IPS-NIHi7 (cell line): ENCODE results near the gene ARHGAP11A.

Source experiments
- DNase-seq: peaks from one replicate; pipeline ENCODE4 v3.0.0; 2012; ENCODE audit warnings: mixed read lengths; ENCODE audit errors: extremely low spot score

ARHGAP11A gene

DNA sequence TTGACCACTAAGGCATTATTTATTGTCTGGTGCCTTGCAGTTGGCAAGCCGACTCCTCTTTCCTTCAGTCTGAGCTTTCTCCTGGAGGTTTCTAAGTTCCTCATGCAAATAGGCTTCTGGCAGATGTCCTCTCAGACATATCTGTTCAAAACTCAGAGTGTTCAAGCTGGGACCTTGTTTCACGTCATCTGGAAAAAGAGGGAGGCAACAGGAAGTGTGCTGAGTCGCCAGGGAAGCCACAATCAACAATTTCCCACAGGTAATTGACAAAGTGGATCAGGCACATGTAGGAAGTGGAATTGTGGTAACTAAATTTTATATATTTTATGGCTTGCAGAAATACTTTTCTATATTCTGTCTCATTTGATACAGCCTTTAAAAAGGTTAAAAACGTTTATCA, 40.8 kb downstream of the ARHGAP11A start:
- DNase-seq: no peak

DNA sequence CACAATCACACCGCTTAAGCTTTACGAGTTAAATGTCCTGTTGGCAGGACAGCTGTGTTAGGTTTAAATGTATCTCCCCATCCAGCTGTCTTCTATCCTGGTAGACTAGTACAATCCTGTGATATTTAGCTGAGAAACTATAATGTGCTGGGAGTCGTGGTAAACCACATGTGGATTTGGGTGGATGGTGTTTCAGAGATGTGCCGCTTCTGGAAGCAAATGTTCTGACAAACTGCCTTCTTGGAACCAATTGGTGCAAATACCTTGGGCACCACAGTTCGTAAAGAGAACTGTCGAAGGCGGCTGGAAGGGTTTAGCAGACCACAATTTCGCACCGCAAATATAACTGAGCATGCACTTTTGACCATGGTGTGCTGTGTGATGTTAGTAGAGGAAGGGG, 41.2 kb downstream of the ARHGAP11A start:
- no peak for DNase-seq

DNA sequence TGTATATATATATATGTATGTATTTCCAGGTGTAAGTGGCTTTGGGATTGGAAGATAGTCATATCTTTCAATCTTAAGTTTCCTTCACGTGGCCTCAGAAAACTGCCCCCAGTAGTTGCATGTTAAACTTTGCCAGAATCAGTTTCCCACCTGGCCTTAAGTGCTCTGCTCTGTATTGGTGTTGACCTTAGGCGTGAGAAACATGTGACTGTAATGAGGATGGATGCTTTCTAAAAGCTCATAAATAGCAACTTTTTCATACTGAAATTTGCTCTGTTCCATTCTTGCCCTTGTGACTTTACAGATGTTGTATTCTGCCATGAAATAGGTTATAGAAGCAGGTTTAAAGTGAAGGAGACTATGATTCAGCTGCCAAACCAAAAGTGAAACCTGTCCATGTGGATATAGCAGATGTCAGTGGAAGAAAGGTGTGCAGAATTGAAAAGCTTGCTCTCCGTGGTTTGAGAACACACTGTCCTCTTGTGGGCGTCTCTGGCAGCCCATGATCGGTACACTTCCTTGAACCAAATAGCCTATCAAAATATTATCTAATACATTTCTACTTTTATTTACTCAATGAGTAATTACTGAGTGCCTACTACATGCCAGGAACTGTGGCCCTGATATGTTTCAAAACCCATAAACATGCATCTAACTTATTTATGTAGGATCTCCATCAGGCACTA, 42.0 kb downstream of the ARHGAP11A start:
- DNase-seq: no peak

- no peak for DNase-seq
Observed at GRCh38 chr15:32657941-32658340, 42.6 kb downstream of the ARHGAP11A start.

DNA sequence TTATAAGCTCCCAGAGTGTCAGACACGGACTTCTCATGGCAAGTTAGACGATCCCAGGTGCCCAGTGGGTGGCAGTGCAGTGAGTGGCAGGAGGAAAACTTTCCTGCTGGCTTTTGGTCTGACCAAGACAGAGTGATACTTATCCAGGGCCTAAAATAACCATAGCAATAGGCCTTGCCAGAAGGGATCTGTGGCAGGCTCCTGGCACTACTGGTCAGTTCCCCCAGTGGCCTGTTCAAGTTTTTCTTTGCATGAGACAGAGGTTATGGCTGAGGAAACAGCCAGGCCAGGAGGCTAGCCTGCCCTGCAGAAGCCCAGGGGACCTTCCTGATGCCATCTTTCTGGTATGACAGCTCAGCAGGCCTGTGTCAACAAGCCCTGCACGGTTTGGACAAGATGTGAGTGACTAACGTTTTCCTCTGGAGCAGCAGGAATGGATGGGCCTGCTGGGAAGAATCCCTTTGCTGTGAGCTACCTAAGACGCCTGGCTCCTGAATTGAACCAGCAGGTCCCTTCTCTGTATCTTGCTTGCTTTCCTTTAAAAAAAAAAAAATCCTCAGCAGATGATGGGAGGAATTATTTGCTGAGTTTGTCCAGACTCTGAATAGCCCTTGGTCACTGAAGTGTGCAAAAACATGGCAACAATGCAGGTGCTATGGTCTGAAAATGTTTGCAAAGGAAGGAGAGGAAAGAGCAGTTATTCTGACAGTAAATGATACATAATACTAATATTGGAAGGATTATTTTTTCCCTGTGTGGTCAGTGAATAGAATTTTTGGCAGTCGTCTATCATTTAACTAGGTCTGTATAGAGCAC, 44.2 kb downstream of the ARHGAP11A start:
- DNase-seq: no peak

DNA sequence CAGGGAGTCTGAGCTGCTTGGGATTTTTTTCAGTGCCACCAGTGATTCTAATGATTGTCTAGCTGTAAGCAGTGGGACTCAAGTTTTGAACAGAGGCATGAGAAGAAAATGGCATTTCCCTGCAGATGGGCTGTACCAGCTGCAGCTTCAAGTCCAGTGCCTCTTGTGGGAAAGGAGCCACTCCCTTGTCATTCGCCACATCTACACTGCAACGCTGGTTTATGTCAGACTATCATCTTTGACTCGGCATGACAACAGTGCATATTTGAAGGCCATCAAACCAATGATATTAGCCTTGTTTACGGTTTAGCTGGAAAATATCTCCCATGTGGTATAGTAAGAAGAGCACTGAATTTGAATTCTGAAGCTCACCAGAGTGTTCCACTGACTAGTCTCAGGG, 48.4 kb downstream of the ARHGAP11A start:
- DNase-seq: no peak

DNA sequence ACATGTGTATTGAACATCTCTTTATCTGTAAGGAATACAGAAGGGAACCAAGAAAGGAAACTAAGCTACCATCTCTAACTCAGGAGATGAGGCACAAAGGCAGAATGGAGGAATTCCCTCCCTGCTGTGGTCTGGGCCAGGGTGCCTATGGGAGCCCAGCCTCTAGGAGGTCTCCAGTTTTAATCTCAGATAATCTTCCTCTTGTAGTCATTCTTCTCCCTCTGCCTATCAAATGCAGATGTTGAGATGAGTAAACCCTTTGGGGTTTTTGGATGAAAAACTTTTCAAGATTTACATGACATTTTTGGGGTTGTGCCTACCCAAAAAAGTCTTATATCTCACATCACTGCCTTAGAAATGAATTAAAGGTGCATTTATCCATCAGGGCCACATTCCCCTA, 49.5 kb downstream of the ARHGAP11A start:
- DNase-seq: no peak

GRCh38 chr15:32667321-32667720, 52.0 kb downstream of the ARHGAP11A start:
- DNase-seq: no peak

- peak; percentile 58 for DNase-seq
Observed at GRCh38 chr15:32668942-32669341, 53.6 kb downstream of the ARHGAP11A start.

DNA sequence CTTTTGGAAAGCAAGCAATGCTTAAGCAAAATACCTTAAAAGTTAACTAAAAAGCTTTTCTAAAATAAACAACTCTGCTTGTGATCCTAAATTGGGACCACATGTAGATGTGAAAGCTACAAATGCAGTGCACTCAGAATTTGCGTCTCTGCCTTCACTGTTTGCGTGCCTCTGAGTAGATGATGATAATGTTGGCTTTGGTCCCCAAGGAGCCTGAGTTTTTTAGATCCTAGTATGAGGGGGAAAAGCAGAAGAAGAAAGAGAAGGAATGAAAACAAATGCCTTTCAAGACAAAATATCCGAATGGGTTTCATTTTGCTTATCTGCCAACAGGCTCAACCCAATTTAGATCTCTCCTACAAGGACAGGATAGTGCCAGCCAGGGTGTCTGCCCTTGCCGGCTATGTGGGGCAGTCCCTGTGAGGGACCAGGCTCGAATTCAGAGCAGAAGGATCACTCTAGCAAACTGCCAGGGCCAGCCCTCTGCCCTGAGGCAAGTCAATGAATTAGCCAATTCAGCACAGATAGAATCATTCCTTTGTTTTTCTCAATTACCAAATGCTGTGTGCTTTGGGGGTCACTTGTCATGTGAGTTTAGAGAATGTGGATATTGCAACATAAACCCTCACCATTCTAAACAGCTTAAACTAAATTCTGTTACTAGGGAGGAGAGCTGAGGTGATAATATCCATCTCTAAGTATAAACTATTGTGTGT, 54.8 kb downstream of the ARHGAP11A start:
- peak; percentile 35 for DNase-seq

- no peak for DNase-seq
Observed at GRCh38 chr15:32670623-32671022, 55.3 kb downstream of the ARHGAP11A start.

DNA sequence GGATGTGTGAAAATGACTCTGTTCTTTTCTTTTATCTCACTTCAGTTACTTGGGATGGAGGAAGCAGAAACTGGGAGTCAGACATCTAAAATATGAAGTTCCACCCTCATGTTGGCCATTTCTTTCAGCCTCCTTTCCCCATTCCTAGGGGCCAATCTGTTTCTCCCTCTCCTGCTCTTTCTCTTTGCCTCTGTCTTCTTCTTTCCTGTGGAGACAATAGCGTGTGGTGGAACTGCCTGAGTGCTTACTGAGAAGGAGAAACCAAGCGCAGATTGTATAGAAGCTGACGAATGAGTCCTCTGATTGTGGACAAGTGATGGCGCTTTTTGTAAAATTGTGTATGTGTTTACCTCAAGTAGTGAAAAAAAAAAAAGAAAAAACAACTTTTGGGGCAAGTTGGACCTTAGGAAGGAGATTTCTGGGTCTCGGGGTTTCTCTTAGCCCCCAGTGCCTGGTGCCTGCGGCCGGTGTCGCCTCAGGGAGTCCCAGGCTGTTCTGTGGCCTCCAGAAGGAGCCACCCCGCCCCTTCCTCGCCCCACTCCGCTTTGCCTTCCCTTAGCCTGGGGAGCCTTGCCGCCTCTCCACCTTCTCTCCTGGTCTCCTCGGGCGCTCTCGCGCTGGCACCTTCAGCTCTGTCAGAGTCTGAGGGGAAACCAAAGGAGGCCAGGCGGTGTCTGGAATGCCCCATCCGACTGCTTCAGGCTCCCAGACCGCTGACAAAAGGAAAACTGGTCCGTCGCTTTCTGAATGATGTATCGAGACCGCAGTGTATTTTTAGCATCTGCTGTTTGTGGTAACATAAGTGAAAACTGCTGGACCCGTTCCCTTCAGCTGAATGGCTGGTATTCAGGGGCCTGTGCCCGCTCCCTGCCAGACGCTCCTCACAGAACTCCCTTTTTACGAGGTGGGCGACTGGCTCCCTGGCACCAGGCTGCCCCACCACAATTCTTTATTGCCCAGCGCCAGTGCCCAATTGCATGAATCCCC, 56.3 kb downstream of the ARHGAP11A start:
- no peak for DNase-seq

GRCh38 chr15:32674681-32675080, 59.4 kb downstream of the ARHGAP11A start:
- DNase-seq: no peak

- DNase-seq: no peak
Observed at GRCh38 chr15:32675466-32675865, 60.2 kb downstream of the ARHGAP11A start.

GRCh38 chr15:32676169-32676568, 60.9 kb downstream of the ARHGAP11A start:
- DNase-seq: no peak

- no peak for DNase-seq
Observed at GRCh38 chr15:32677238-32677750, 62.0 kb downstream of the ARHGAP11A start.

DNA sequence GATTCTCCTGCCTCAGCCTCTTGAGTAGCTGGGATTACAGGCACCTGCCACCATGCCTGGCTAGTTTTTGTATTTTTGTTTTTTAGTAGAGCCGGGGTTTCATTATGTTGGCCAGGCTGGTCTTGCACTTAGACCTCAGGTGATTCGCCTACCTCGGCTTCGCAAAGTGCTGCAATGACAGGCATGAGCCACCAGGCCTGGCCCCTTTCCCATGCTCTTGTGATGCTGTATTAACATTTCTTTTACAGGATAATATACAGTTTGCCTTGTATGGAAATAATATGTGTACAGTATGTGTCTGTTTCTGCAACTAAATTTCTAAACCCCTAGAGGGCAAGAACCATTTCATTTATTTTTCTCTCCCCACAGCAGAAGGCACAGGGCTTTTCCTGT, 64.0 kb downstream of the ARHGAP11A start:
- DNase-seq: no peak

- DNase-seq: no peak
Observed at GRCh38 chr15:32682569-32682968, 67.3 kb downstream of the ARHGAP11A start.

GRCh38 chr15:32682977-32683630, 67.8 kb downstream of the ARHGAP11A start:
- no peak for DNase-seq

DNA sequence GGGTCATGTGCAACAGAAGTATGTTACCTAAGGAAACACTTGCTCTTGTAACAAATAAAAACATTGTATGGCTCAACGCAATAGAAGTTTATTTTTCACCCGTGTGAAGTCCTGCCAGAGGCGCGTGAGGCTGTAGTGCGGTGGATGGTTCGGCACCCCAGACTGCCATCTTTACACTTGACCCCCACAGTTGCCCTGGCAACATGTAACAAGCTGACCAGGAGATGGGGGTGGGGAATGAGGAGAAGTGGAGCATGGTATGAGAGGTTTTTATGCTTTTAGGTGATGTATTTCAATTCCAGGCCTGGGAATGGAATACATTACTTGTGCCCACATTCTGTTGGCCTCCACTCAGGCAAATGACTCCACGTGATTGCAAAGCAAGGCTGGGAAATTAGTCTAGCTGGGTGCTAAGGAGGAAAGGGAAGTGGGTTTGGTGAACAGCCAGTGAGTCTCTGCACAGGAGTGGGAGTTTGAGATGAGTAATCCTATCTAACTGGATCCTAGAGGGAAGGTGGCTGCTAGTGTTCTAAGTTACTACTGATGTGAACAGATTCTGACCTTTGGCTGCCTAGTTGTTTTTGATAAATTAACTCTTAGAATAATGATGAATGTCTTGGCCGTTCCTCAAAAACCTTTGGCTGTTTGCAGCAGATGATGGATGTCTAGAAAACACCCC, 68.7 kb downstream of the ARHGAP11A start:
- no peak for DNase-seq
